HG03097 (cell line): ENCODE measurements around the gene CHMP3.
"Not testable (repeated sequence)": the region's sequence is repeated elsewhere in the genome, so short reads cannot be mapped to it uniquely, and the experiment has no call there.

Experiments
- ATAC-seq: cut with Tn5 transposase; IDR thresholded peaks from one replicate; pipeline ENCODE4 v1.9.1; 2021; ENCODE audit not compliant: unreplicated experiment, low FRiP score

Gene CHMP3

GRCh38 chr2:86549963-86550725 is 13.1 kb downstream of the CHMP3 start:
- ATAC-seq, result not testable (repeated sequence)

DNA sequence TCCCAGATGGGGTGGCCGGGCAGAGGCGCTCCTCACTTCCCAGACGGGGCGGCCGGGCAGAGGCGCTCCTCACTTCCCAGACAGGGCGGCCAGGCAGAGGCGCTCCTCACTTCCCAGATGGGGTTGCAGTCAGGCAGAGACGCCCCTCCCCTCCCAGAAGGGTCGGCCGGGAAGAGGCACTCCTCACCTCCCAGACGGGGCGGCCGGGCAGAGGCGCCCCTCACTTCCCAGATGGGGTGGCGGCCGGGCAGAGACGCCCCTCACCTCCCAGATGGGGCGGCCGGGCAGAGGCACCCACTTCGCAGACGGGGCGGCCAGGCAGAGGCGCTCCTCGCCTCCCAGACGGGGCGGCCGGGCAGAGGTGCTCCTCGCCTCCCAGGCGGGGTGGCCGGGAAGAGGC is 13.8 kb downstream of the CHMP3 start:
- not testable (repeated sequence) for ATAC-seq

DNA sequence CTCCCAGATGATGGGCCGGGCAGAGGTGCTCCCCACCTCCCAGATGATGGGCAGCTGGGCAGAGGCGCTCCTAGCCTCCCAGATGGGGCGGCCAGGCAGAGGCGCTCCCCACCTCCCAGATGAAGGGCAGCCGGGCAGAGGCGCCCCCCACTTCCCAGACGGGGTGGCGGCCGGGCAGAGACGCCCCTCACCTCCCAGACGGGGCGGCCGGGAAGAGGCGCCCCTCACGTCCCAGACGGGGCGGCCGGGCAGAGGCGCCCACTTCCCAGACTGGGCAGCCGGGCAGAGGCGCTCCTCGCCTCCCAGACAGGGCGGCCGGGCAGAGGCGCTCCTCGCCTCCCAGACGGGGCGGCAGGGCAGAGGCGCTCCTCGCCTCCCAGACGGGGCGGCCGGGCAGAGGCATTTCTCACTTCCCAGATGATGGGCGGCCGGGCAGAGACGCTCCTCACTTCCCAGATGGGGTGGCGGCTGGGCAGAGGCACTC is 14.3 kb downstream of the CHMP3 start:
- not testable (repeated sequence) for ATAC-seq

DNA sequence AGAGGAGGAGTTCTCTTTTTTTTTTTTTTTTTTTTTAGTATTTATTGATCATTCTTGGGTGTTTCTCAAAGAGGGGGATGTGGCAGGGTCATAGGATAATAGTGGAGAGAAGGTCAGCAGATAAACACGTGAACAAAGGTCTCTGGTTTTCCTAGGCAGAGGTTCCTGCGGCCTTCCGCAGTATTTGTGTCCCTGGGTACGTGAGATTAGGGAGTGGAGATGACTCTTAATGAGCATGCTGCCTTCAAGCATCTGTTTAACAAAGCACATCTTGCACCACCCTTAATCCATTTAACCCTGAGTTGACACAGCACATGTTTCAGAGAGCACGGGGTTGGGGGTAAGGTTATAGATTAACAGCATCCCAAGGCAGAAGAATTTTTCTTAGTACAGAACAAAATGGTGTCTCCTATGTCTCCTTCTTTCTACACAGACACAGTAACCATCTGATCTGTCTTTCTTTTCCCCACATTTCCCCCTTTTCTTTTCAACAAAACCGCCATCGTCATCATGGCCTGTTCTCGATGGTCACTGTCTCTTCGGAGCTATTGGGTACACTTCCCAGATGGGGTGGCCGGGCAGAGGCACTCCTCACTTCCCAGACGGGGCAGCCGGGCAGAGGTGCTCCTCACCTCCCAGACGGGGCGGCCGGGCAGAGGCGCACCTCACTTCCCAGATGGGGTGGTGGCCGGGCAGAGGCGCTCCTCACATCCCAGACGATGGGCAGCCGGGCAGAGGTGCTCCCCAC is 14.9 kb downstream of the CHMP3 start:
- not testable (repeated sequence) for ATAC-seq

DNA sequence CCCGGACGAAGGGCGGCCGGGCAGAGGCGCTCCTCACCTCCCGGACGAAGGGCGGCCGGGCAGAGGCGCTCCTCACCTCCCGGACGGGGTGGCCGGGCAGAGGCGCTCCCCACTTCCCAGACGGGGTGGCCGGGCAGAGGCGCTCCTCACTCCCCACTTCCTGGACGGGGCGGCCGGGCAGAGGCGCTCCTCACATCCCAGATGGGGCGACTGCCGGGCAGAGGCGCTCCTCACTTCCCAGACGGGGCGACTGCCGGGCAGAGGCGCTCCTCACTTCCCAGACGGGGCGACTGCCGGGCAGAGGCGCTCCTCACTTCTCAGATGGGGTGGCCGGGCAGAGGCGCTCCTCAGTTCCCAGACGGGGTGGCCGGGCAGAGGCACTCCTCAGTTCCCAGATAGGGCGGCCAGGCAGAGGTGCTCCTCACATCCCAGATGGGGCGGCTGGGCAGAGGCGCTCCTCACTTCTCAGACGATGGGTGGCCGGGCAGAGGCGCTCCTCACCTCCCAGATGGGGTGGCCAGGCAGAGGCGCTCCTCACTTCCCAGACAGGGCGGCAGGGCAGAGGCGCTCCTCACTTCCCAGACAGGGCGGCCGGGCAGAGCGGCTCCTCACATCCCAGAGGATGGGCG is 17.8 kb downstream of the CHMP3 start:
- ATAC-seq, result not testable (repeated sequence)

DNA sequence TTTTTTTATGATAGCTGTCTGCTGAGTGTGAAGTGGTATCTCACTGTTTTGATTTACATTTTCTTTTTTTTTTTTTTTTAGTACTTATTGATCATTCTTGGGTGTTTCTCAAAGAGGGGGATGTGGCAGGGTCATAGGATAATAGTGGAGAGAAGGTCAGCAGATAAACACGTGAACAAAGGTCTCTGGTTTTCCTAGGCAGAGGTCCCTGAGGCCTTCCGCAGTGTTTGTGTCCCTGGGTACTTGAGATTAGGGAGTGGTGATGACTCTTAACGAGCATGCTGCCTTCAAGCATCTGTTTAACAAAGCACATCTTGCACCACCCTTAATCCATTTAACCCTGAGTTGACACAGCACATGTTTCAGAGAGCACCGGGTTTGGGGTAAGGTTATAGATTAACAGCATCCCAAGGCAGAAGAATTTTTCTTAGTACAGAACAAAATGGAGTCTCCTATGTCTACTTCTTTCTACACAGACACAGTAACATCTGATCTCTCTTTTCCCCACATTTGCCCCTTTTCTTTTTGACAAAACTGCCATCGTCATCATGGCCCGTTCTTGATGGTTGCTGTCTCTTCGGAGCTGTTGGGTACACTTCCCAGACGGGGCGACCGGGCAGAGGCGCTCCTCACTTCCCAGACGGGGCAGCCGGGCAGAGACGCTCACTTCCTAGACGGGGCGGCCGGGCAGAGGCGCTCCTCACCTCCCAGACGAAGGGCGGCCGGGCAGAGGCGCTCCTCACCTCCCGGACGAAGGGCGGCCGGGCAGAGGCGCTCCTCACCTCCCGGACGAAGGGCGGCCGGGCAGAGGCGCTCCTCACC is 18.8 kb downstream of the CHMP3 start:
- not testable (repeated sequence) for ATAC-seq

GRCh38 chr2:86543793-86544192 is 19.4 kb downstream of the CHMP3 start:
- ATAC-seq, result no peak

- ATAC-seq, result no peak
Observed at GRCh38 chr2:86543335-86543734, 19.9 kb downstream of the CHMP3 start.

DNA sequence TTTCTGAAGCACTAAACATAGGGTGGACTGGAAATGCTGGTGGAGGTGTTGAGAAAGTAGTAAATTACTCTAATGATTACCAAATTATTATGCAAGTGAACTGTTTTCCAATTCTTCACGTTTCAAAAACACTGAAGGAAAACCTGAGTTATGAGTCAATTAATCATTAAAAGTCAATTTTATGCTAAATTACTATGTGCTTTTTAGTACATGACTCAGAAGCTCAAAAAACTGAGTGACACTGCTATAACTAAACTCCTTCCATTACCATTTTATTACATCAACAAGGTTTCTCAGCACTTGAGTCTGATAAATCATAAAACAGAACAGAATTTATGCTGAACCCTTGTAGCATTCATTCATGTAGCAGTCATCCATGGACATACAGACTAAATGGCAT is 20.4 kb downstream of the CHMP3 start:
- no peak for ATAC-seq

DNA sequence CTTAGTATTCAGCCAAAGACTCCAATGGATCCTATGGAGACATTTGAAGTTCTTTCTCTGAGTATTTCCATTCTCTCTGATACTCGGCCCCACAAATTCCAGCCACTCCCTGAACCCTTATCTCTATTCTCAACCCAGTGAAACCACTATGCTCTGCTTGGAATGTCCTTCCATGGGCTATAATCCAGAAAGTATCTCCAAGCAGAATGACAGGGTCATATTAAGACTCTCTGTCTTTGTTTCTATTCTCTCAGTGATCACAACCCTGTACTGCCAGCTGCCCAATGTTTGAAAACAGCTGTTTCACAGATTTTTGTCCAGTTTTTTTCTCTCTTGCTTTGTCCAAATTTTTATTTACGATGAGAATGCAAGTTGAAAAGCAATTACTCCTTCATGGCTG is 21.9 kb downstream of the CHMP3 start:
- ATAC-seq, result no peak

- ATAC-seq, result no peak
Observed at GRCh38 chr2:86533589-86533988, 29.7 kb downstream of the CHMP3 start.

DNA sequence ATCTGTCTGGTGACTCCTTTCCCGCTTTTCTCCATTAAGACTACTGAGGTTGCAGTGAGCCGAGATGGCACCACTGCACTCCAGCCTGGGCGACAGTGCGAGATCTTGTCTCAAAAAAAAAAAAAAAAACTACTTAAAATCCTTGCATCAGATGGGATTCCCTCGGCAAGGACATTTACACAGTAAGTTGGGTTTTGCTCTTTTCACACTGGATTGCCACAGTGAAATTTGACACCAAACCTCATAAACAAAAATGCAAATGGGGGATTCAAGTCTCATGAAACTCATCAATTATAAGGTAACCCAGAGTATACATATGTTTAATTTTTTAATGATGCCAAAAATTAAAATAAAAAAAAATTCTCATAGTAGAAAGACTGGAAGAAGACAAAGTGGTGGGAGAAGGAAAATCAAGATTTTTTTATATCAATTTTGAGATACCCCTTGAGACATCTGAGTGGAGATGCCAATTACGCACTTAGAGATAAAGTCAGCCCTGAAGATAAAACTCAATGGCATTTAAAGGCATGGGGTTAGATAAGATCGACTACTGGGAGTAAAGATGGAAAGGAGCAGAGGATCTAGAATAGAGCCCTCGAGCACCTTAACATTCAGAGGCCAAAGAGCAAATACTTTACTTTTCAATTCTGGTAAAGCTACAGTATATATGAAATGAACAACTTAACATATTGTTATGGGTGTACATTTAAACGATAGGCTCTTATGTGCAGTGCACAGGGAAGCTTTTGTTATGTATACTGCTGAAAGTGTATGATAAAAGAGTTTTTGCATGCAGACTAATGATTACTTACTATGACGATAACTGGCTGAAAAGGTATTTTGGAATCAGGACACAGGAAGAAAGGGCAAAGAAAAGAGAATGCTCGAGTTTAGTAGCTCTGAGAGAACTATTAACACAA is 37.6 kb downstream of the CHMP3 start:
- no peak for ATAC-seq

DNA sequence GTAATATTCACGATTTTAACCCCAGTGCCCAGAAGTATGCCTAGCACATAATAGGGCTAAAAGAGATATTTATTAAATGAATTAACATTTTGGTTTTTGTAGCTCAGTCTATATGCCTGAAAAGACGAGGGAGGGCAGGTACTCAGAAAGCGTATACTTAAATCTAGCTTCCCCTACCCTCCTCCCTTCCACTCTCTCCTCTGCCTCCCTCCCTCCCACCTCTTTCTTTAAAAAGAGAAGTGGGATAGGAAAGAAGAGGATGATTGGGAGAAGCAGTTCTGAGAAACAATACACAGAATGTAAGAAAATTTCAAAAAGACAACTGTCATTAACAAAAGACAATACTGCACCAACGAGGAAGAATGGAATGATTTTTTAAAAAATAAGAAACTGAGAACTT is 39.8 kb downstream of the CHMP3 start:
- ATAC-seq, result no peak

DNA sequence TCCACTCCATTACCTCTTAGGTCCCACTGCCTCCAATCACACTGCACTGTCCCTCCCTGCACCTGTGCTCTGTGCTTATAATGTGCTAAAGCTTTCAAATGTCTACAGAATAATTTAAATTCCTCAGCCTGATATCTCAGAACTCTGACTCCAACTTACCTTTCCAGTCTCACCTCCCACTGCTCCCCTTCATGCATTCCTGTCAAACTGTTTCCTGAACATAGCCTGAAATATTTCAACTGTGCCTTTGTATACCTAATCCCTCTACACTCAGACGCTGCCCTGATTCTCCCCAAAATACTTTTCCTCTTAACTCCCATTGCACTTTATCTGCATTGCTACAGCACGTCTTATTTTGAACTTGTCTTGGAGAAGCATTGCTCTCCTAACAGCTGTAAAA is 40.5 kb downstream of the CHMP3 start:
- ATAC-seq, result no peak

DNA sequence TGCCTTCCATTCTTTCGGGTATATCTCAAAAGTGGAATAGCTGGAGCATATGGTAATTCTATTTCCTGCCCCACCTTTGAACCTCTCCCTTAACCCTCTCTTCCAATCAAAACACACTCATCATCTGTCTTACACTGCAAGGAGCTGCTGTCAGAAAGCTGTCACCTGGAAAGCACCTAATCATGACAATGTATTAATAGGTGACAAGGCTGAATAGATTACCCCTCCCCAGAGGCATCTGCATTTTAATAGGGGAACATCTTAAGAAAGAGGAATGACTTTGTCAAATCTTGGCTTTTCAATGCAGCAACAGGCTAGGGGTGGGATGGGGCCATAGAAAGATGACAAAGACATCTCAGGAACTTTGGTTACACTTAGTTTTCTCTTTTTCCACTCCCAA is 41.3 kb downstream of the CHMP3 start:
- ATAC-seq, result no peak

DNA sequence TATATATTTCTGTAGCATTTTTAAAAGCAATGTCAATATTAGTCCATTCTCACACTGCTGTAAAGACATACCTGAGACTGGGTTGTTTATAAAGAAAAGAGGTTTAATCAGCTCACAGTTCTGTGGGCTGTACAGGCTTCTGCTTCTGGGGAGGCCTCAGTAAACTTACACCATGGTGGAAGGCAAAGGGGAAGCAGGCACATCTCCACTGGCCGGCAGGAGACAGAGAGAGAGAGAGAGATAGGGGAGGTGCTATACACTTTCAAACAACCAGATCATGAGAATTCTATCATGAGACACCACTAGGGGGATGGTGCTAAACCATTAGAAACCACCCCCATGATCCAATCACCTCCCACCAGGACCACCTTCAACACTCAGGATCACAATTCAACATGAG is 43.1 kb downstream of the CHMP3 start:
- ATAC-seq, result no peak

GRCh38 chr2:86519349-86519748 is 43.9 kb downstream of the CHMP3 start:
- ATAC-seq, result no peak

- no peak for ATAC-seq
Observed at GRCh38 chr2:86518481-86518880, 44.8 kb downstream of the CHMP3 start.

DNA sequence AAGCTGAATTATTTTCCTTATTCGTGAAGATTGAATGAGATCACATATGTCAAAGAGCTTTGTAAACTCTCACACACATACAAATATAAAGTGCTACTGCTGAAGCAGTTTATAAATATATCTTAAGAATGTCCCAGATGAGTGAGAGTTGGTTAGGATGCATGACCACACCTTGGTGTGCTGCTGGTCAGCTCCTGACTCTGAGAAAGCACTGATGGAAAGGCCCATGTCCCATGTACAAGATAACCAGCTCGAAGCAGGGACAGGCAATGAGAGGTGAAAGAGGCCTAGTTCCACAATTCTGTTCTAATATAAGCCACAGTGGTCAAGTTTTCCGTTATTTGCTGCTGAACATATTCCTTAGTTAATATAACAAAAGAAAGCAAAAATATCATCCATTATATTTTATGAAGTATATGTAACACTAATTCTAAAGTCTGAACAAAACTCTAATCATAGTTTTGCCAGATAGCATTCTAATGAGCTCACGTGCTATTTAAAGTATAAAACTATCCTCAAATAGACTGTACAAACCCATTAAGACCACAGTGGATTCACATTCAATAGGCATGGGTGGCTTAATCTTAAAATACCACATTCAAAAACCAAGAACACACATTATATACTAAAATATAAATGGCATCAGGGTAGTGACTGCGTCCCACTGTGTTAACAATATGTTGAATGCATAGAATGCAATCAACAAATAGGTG is 49.1 kb downstream of the CHMP3 start:
- ATAC-seq, result no peak
